K562 (cell line): ENCODE data around the gene ARRB2.

Experiments
- CTCF ChIP-seq, 3 experiments: IDR thresholded peaks in 2 of 3; conservative IDR thresholded peaks in 1 of 3; 2 replicates each; pipeline ENCODE4 v1.5.1; 2011 to 2012; ENCODE audit warnings: low read length in 3 of 3, mild to moderate bottlenecking in 3 of 3, control low read depth in 2 of 3, improper control_type of control experiment in 1 of 3, inconsistent platforms in 1 of 3, low read depth in 1 of 3, mixed read lengths in 1 of 3, moderate library complexity in 1 of 3; ENCODE audit not compliant: insufficient read depth in 2 of 3
- E2F3 ChIP-seq: fragments of 250-450 bp; sonication (Bioruptor Pico); IDR thresholded peaks from 2 replicates; pipeline ENCODE4 v1.4.0; 2020; ENCODE audit warnings: mild to moderate bottlenecking
- FOS ChIP-seq: IDR thresholded peaks from 3 replicates; pipeline ENCODE4 v1.6.1; 2011; ENCODE audit not compliant: insufficient read length; ENCODE audit errors: extremely low read depth
- GTF2F1 ChIP-seq: IDR thresholded peaks from 2 replicates; pipeline ENCODE4 v1.6.1; 2011; ENCODE audit warnings: low read depth, low read length, improper control_type of control experiment
- HNRNPH1 ChIP-seq: fragments of 200-400 bp; formaldehyde crosslinking; optimal IDR thresholded peaks from 2 replicates; pipeline ENCODE3; 2017; ENCODE audit warnings: low read depth, mild to moderate bottlenecking, low read length, moderate library complexity
- NBN ChIP-seq: fragments of 450-650 bp; IDR thresholded peaks from 2 replicates; pipeline ENCODE4 v1.6.1; 2016; ENCODE audit warnings: low read depth, mild to moderate bottlenecking
- RNF2 ChIP-seq: sonication (generic); IDR thresholded peaks from 2 replicates; pipeline ENCODE4 v1.6.1; 2016
- YY1 ChIP-seq, 3 experiments: IDR thresholded peaks; 2 replicates each; pipeline ENCODE4 v1.6.1; 2011; ENCODE audit warnings: low read length in 2 of 3, mild to moderate bottlenecking in 2 of 3, moderate library complexity in 2 of 3, borderline replicate concordance in 1 of 3, control low read depth in 1 of 3, low read depth in 1 of 3; ENCODE audit not compliant: insufficient read depth in 3 of 3, insufficient replicate concordance in 2 of 3, control insufficient read depth in 1 of 3, insufficient read length in 1 of 3; ENCODE audit errors: extremely low read depth in 1 of 3
- ZNF77 ChIP-seq: fragments of 250-450 bp; sonication (Bioruptor Pico); IDR thresholded peaks from 2 replicates; pipeline ENCODE4 v1.5.0; 2020

GRCh38 chr17:4708436-4708835, 2.0 kb upstream of the ARRB2 start:
- TF ChIP-seq HNRNPH1 (no peak), NBN (no peak), GTF2F1 (no peak), ZNF77 (CRISPR knock-in tag) (no peak), FOS (no peak), CTCF (IDR thresholded peaks at IDR 0.05 in 2 of 3, conservative IDR thresholded peaks at IDR 0.05 in 1 of 3; ENCODE audit: insufficient read depth in 2 of 3, low read depth in 1 of 3, low read length in 3 of 3) (no peak), RNF2 (no peak), YY1 (IDR thresholded peaks at IDR 0.05; ENCODE audit: borderline replicate concordance in 1 of 3, control insufficient read depth in 1 of 3, extremely low read depth in 1 of 3, insufficient read depth in 3 of 3, insufficient read length in 1 of 3, insufficient replicate concordance in 2 of 3, low read depth in 1 of 3, low read length in 2 of 3) (no peak), E2F3 (CRISPR knock-in tag) (no peak)
